Neural crest cell (in vitro differentiated cells): Measurements from ENCODE around the gene S100A7A. TPM values are rescaled to one million over a fixed set of nuclear protein-coding genes. Genes with fewer than 3 reads are reported as not detected.
"Not testable (repeated sequence)": the region's sequence is repeated elsewhere in the genome, so short reads cannot be mapped to it uniquely, and the experiment has no call there.

Experiments
- DNase-seq: peaks from one replicate; pipeline ENCODE4 v3.0.0; 2021; ENCODE audit warnings: low read depth, mixed read lengths, low spot score
- H3K27ac Mint-ChIP-seq: one replicate; pipeline ENCODE4 v1.8.0; 2021; ENCODE audit warnings: mild to moderate bottlenecking, mixed read lengths; ENCODE audit not compliant: unreplicated experiment
- H3K27me3 Mint-ChIP-seq: 2 replicates; pipeline ENCODE4 v1.8.0; 2021; ENCODE audit warnings: low read depth, mild to moderate bottlenecking, mixed read lengths
- H3K36me3 Mint-ChIP-seq: 2 replicates; pipeline ENCODE4 v1.8.0; 2021; ENCODE audit warnings: low read depth, mild to moderate bottlenecking, mixed read lengths
- H3K4me1 Mint-ChIP-seq: 2 replicates; pipeline ENCODE4 v1.8.0; 2021; ENCODE audit warnings: mixed read lengths
- H3K4me3 Mint-ChIP-seq: one replicate; pipeline ENCODE4 v1.8.0; 2021; ENCODE audit warnings: mild to moderate bottlenecking, mixed read lengths
- H3K9me3 Mint-ChIP-seq: 2 replicates; pipeline ENCODE4 v1.8.0; 2021; ENCODE audit warnings: mixed read lengths
- CTCF ChIP-seq: fragments of 200-600 bp; sonication (generic); conservative IDR thresholded peaks from 2 replicates; pipeline ENCODE4 v1.5.0; 2021; ENCODE audit warnings: antibody characterized with exemption, mild to moderate bottlenecking
- total RNA-seq: library from RNA; stranded (reverse); gene quantifications from 2 replicates; pipeline ENCODE4 v1.2.1, GENCODE V29; 2021

Gene S100A7A
- total RNA-seq, 1 donor from 2014 or later = not detected

GRCh38 chr1:153447498-153448170 lies 31.3 kb downstream of the S100A7A start:
- H3K27ac Mint-ChIP-seq = no peak overlapping the region
- DNase-seq = no peak
- H3K4me1 Mint-ChIP-seq = no peaks in the 10 kb centered on the region
- no peak overlapping the region for H3K4me3 Mint-ChIP-seq
- no peaks in the 10 kb centered on the region for H3K9me3 Mint-ChIP-seq
- no peak for TF ChIP-seq CTCF
- no peaks in the 10 kb centered on the region for H3K36me3 Mint-ChIP-seq
- peaks cover 77% of the 10 kb centered on the region for H3K27me3 Mint-ChIP-seq

- H3K36me3 Mint-ChIP-seq, H3K4me3 Mint-ChIP-seq: not testable (repeated sequence)
Measured at GRCh38 chr1:153448851-153449250, 32.5 kb downstream of the S100A7A start.

GRCh38 chr1:153456396-153456795 lies 40.1 kb downstream of the S100A7A start:
- no peak overlapping the region for H3K27ac Mint-ChIP-seq
- H3K4me1 Mint-ChIP-seq = no peaks in the 10 kb centered on the region
- peaks cover 63% of the 10 kb centered on the region for H3K27me3 Mint-ChIP-seq
- H3K4me3 Mint-ChIP-seq = no peak overlapping the region
- no peaks in the 10 kb centered on the region for H3K9me3 Mint-ChIP-seq
- no peaks in the 10 kb centered on the region for H3K36me3 Mint-ChIP-seq
- TF ChIP-seq CTCF = no peak
- DNase-seq = no peak

More at GRCh38 chr1:153448851-153449250, 32.5 kb downstream of the S100A7A start:
- H3K9me3 Mint-ChIP-seq, DNase-seq, H3K4me1 Mint-ChIP-seq, H3K27ac Mint-ChIP-seq: not testable (repeated sequence)
- H3K27me3 Mint-ChIP-seq = peaks cover 78% of the 10 kb centered on the region

- no peak for TF ChIP-seq CTCF
- DNase-seq = no peak
- Mint-ChIP-seq H3K36me3 (no peaks in the 10 kb centered on the region), H3K27ac (no peak overlapping the region), H3K4me1 (no peaks in the 10 kb centered on the region), H3K9me3 (no peaks in the 10 kb centered on the region), H3K4me3 (no peak overlapping the region), H3K27me3 (peaks cover 73% of the 10 kb centered on the region)
Measured at GRCh38 chr1:153459655-153460054, 43.3 kb downstream of the S100A7A start.

GRCh38 chr1:153460551-153460950 lies 44.2 kb downstream of the S100A7A start, which contains the start of gene S100A7:
Gene S100A7, minus strand, starts transcription at chr1:153460651. Its CDS starts 1,638 bp downstream, at chr1:153459013.
- no peak for DNase-seq
- H3K4me3 Mint-ChIP-seq = no peak within 1 kb of the TSS
- no peaks in the 10 kb centered on the region for H3K9me3 Mint-ChIP-seq
- no peaks in the 10 kb centered on the region for H3K4me1 Mint-ChIP-seq
- peaks cover 69% of the 10 kb centered on the region for H3K27me3 Mint-ChIP-seq
- no peak for TF ChIP-seq CTCF
- H3K36me3 Mint-ChIP-seq = no peaks in the 10 kb centered on the region
- H3K27ac Mint-ChIP-seq = no peak within 1 kb of the TSS

GRCh38 chr1:153462741-153463140 lies 46.4 kb downstream of the S100A7A start:
- DNase-seq, H3K4me1 Mint-ChIP-seq, H3K27ac Mint-ChIP-seq, H3K9me3 Mint-ChIP-seq, H3K36me3 Mint-ChIP-seq, H3K4me3 Mint-ChIP-seq: not testable (repeated sequence)
- H3K27me3 Mint-ChIP-seq = peaks cover 63% of the 10 kb centered on the region
